GM18951 (cell line): ENCODE data around the gene TLE4.

Experiments
- POLR2A ChIP-seq: IDR thresholded peaks from 4 replicates; pipeline ENCODE4 v1.6.1; 2011; ENCODE audit warnings: mild to moderate bottlenecking; ENCODE audit not compliant: insufficient read length, insufficient read depth; ENCODE audit errors: extremely low read depth
- in situ Hi-C: fragments of 300-500 bp; cut with MboI; formaldehyde crosslinking; loops from one replicate; pipeline ENCODE4 v1.12.0; 2022; ENCODE audit warnings: low sequenced_read_pairs, mixed read lengths, inconsistent platforms; ENCODE audit not compliant: unreplicated experiment

The TLE4 gene

DNA sequence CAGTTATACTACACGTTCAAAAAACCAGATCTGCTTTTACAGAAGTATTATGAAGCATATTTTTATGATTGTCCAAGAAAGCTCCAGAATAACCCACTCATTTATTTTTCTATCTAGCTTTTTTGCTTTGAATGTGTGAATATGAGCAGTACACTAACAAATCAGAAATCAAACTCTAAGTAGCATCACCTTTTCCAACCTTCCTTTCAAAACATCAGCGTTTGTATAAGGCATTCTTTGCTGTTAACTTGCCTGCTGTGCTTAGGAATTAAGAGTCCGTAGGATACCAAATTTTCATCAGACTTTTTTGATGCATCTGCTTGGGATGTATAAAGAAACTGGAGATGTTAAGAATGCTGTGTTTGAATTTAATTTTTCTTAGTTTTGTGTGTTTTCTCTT lies 3.8 kb downstream of the TLE4 start:
- no peak for TF ChIP-seq POLR2A
- in situ Hi-C loops: no loop called here

DNA sequence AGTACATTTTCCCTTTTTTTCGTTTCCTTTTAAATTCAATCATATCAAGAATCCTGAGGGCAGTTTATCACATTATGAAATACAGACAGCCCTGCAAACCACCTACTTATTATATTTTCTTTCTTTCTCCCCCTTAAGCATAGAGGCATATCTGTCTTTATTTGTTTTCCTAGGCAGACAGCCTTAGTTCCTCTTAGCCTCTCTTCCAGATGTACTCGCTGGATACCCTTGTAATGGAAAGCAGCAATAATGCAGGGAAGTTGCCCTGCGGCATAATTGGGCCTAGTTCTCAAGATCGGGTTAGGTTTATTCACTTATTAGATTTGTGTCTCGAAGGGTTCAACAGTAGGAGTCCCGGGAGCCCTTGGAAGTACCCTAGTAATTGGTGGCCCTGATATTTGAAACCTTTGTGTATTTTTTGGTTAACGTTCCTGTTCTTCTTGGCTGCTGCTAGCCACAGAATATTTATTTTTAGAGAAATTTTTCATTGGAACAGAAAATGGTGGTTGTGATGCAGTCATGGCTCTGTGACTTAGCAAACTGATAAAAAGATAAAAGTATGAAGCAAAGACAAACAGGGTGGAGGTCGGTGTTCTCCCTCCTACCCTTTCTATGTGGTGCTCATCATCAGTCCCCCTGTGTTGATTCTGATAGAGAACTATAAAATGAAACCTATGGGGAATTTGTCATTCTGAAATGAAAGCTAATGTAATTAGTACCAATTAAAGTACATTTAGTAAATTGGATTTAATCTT lies 6.4 kb downstream of the TLE4 start:
- TF ChIP-seq POLR2A: no peak

DNA sequence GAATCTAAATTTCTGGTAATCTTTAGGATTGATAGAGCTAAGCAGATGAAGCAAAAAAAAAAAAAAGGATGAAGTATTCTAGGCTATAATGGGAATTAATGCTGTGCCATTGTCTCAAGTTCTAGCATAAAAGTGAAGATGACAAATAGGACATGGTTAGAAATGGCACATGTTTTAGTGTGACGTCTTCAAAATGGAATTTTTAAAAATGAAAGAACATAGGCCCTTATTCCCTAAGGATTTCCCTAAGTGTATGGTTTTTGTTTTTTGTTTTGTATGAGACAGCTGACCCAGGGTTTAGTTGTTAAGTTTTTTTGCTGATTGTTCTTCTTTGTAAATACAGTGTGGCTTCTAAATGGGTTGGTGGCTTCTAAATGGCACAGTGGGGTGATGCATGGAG lies 7.1 kb downstream of the TLE4 start:
- no peak for TF ChIP-seq POLR2A
- in situ Hi-C loops: no loop called here

More for the DNA sequence above, 6.4 kb downstream of the TLE4 start:
- in situ Hi-C loops: no loop called here

DNA sequence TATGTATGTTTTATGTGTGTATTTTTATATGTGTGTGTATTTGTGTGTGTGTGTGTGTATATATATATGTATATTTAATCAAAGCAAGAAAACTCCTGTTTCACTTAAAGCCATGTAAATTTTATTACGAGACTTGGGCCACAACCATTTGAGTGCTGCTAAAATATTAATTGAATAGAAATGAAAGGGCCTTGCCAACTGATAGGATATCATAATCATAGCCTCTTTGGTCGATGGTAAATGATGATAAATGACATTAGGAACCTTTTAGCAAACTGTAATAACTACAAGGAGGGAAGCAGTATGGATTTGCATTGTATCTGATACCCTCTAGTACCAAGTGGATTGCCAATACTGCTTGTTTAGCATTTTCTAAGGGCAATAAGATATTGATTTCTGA lies 7.9 kb downstream of the TLE4 start:
- in situ Hi-C loops: no loop called here
- no peak for TF ChIP-seq POLR2A

DNA sequence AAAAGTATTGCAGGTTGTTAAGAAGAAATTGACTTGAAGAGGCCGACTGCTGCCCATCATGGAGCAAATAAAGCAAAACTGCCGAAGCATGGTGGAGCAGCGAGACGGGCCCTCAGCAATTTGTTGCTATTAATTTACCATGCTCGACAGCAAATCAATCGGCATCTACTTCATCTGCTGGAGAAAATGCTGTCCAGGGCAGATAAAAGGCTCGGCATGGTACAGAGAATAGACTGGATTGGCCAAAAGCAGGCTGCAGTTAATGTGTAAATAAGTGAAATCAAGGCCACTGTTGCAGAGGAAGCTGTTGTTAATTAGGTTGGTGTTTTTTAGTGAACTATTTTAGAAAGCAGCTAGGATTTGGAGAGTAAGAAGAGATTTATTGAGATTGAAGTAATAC lies 8.3 kb downstream of the TLE4 start:
- no peak for TF ChIP-seq POLR2A
- in situ Hi-C loops: no loop called here

DNA sequence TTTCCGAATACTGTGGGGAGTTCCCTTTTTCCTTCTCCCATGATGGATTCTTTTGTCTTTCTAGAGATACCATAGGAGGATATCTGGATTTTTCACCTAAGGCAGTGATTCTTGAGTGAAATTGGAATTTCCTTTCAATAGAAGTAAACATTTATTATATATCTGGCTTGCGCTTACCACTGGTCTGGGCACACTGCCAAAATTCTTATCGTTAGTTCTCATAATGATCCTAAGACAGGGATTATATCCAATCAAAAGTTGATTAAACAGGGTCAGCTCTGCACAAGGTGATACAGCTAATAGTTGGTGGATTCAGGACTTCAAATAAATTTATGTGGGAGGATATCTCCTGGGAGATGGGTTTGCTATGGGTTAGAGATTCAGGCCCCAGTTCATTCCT lies 9.6 kb downstream of the TLE4 start:
- in situ Hi-C loops: no loop called here
- TF ChIP-seq POLR2A: no peak

DNA sequence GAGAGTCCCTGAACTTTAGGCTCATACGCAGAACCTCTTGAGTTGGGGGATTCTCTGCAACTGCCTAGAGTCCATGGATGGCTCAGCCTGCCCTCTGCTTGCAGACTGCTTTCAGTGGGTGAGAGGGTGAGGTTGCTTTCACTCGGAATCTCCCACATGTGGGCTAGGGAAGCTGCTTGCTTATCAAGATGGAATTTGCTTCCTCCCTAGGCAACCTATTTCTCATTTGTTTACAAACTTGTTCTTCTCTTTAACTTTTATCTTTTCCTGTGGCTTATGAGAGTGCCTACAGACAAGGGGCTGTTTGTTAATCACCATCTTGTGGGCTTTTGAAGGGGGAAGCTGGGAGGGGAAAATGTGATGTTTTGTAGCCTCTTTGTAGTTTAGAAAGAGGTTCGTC lies 10.0 kb downstream of the TLE4 start:
- no peak for TF ChIP-seq POLR2A
- in situ Hi-C loops: no loop called here

DNA sequence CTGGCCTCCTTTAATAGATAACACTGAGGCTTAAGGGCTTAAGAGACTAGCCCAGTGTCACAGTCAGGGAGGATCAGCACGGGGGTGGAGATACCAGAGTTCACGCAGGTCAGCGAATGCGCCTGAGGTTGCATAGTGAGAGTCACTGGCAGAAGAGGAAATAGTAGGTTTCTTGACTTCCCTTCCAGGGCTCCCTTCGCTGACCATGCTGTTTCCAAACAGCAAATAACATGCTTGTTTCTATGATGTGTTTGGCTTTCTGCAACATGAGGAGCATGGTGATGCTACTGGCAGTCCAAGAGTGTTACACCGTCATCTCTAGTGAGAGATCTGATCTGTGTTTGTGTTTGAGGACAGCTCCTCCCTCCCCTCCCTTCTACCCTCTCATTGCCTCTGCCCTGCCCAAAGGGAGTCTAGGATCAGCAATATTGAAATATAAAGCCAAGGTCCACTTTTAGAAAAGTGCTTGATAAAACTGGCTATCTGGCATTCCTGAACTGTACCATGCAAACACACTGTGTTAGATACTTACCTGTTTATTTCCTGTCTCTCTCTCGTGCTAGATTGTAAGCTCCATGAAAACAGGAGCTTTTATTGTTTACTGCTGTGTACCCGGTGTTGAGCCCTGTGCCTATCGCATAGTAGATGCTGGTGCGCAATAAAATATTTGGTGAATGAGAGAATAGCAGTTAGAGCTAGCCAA lies 12.3 kb downstream of the TLE4 start:
- TF ChIP-seq POLR2A: no peak
- in situ Hi-C loops: no loop called here

DNA sequence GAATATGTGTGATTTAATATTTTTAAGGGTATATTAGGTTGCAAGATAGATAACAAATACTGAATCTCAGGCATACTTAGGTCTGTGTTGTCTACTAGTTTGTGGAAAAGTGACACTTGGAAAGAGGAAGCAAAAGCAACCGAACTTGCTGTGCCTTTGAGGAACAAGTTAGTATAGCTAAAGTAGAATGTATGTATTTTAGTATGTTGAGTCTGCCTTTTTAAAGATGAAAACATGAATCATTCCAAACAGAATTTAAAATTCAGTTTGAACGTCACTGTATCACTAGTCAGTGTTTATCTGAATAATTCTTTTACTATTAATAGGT lies 12.9 kb downstream of the TLE4 start:
- no peak for TF ChIP-seq POLR2A
- in situ Hi-C loops: no loop called here

DNA sequence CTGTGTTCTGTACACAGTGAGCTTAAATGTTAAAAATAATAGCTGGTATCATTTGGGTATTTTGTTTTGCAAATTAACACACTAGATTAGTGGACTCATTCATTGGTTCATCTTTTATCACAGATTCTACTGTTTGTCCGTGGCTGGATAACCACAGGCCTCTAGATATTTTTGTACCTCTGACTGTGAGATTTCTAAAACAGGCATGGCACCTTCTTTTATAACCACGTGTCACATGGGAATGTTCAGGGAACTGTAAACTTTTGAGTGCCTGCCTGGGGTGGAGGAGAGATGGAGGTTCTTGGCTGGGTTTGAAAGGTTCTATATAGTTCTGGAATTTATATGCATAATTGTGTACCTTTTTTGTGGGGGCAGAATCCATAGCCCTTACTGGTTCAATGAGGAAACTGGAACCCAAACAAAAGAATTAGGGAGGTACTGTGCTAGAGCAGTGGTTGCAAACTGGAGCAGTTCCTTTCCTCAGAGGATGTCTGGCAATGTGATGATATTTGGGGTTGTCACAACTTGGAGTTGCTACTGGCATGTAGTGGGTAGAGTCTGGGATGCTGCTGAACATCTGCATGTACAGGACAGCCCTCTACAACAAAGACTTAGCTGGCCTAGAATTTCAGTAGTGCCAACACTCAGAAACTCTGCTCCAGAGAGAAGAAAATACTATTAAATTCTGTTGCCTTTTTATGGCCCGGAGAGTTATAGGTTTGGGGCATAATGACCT lies 16.9 kb downstream of the TLE4 start:
- no peak for TF ChIP-seq POLR2A
- in situ Hi-C loops: no loop called here

DNA sequence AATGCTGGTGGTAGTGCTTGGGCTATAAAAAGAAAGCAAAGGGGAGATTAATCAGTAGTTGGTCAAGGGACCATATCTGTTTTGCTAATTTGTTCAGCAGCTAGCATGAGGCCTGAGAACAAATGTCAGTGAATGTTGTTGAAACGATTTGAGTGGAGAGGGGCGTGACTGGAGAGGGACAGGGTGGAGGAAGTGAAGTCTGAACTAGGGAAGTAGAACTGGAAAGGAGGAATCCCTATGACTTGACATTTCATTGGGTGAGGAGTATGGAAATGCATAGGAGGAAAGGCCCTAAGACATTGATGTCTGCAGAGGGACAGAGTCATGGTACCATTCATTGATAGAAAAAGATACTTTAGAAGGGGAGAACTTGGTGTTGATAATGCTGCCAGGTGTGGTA lies 19.7 kb downstream of the TLE4 start:
- in situ Hi-C loops: no loop called here
- no peak for TF ChIP-seq POLR2A

DNA sequence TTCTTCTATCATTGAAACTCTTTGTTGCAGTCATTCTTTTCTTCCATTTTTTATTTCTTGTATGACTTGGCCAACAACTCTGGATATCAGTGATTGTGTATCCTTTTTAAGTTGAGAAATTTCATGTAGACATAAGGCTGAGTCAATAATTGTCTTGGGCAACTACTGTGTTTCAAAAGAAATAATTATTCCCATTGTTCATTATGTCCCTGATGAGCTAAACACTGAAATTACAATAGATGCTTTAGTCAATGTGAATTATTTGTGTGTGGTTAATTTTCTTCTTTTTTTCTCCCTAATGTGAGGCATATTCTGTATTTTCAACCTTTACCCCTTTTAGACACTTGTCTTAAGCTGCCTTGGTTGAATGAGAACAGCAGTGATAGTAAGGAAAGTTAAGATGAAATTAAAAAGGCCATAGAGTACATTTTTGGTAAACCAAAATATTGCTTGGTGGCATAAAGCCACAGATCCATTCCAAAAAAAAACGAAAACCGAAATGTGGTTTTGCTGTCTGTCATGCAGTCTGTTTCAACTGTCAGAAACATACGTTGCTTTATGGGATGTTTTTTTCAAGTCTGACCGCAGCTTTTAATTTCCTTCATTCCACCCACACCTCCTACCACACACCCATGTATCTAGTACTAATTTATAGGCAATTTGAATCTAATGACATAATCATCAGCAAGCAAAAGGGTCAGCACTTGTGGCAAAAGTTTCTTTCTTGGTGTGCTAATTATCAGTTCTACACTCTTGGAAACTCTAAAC lies 21.1 kb downstream of the TLE4 start:
- in situ Hi-C loops: no loop called here
- TF ChIP-seq POLR2A: no peak

DNA sequence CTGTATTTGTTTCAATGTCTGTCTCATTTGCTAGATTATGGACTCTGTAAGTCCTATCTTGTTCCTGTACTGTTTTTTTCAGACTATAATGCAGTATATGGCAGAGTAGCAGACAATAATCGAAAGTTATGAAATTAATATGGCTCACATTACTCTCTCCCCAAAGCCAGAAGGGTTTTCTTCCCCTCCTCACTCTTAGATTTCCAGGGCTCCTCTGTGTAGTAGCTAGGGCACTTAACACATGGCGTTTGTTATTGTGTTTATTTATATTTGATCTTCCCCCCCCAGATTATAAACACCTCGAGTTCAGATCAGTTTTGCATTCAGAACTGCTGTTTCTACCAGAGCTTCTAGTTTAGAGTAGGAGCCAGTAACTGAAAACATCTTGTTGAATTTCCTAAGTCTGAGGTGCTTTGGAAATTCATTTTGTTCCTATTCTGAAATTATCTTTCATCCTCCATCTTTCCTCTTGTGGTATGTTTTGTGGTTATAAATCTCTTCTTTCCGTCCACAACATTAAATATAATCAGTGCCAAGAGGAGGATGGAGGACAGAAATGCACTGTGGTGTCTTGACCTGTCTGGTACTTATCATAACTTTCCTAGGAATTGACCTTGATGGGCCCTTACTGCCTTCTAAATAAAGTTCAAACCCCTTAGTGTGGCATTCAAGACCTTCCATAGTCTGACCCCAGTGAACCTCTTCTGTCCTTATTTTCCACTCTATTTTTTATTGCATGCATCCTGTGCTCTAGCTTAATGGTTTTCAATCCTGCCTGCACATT lies 27.0 kb downstream of the TLE4 start:
- in situ Hi-C loops: no loop called here

DNA sequence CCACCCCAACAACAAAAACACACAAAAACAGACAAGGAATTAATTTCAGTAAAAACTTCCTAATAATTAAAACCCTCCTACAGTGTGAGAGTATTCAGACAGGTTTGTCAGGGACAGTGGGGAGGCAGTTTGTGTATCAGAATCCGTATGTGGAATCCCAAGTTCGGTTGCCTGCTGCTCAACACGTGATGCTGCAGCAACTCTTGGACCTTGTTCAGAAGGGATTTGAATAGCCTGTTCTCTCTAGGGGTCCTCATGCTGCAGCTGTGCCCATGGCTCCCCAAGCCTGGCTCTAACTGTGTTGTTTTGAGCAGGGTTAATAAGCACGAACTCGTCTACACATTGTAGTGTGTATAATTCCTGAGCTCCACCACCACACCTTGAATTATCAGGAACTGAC lies 28.7 kb downstream of the TLE4 start:
- no peak for TF ChIP-seq POLR2A
- in situ Hi-C loops: no loop called here

More for the DNA sequence above, 27.0 kb downstream of the TLE4 start:
- no peak for TF ChIP-seq POLR2A
